K562 (cell line): ENCODE data around the gene VPS37D. TPM values are rescaled to one million over a fixed set of nuclear protein-coding genes. Genes with fewer than 3 reads are reported as not detected.

Experiments used
- BRCA1 ChIP-seq, 2 experiments: fragments of 450-650 bp in 1 of 2; sonication (generic) in 1 of 2; formaldehyde crosslinking in 1 of 2; IDR thresholded peaks; 2 replicates each; pipeline versions ENCODE4 v1.5.0 to v1.6.1; 2017 to 2020; ENCODE audit warnings: mild to moderate bottlenecking in 1 of 2, missing genetic modification reagents in 1 of 2
- CHCHD3 ChIP-seq: fragments of 250-450 bp; sonication (Bioruptor Pico); IDR thresholded peaks from 2 replicates; pipeline ENCODE4 v2.1.2; 2022; ENCODE audit warnings: mild to moderate bottlenecking
- DACH1 ChIP-seq: fragments of 450-650 bp; IDR thresholded peaks from 2 replicates; pipeline ENCODE4 v1.6.1; 2018; ENCODE audit not compliant: partially characterized antibody
- FOXJ2 ChIP-seq: fragments of 200-800 bp; sonication (Bioruptor generic); IDR thresholded peaks from 2 replicates; pipeline ENCODE4 v1.6.1; 2016; ENCODE audit warnings: missing genetic modification characterization, missing compliant biosample characterization
- RBM17 ChIP-seq: fragments of 200-400 bp; formaldehyde crosslinking; IDR thresholded peaks from 2 replicates; pipeline ENCODE4 v1.6.1; 2017; ENCODE audit warnings: low read depth, mild to moderate bottlenecking, low read length, borderline replicate concordance
- RBM22 ChIP-seq: fragments of 200-400 bp; formaldehyde crosslinking; IDR thresholded peaks from 2 replicates; pipeline ENCODE4 v1.6.1; 2018; ENCODE audit warnings: low read length, low read depth; ENCODE audit not compliant: poor library complexity, severe bottlenecking
- TAF15 ChIP-seq: fragments of 200-400 bp; formaldehyde crosslinking; IDR thresholded peaks from 2 replicates; pipeline ENCODE4 v1.6.1; 2017; ENCODE audit warnings: mild to moderate bottlenecking, low read depth, low read length, moderate library complexity
- TBL1XR1 ChIP-seq, 2 experiments: IDR thresholded peaks; 2 replicates each; pipeline ENCODE4 v1.6.1; 2012; ENCODE audit warnings: improper control_type of control experiment in 2 of 2, low read length in 2 of 2, mild to moderate bottlenecking in 1 of 2
- XRCC5 ChIP-seq: fragments of 200-400 bp; formaldehyde crosslinking; IDR thresholded peaks from 2 replicates; pipeline ENCODE4 v1.6.1; 2017; ENCODE audit warnings: low read depth, mild to moderate bottlenecking, low read length
- ZNF174 ChIP-seq: fragments of 250-450 bp; sonication (Bioruptor Pico); IDR thresholded peaks from 2 replicates; pipeline ENCODE4 v1.4.0; 2020; ENCODE audit warnings: mild to moderate bottlenecking
- ZNF232 ChIP-seq: sonication (generic); formaldehyde crosslinking; IDR thresholded peaks from 2 replicates; pipeline ENCODE4 v1.8.0; 2022; ENCODE audit warnings: mild to moderate bottlenecking, missing genetic modification reagents
- polyA plus RNA-seq, 8 experiments: library from polyadenylated mRNA; depleted of rRNA in 4 of 8; stranded (reverse) in 5 of 8; unstranded in 3 of 8; fragments of >200 nt; fragmentation: Nextera tagmentation in 2 of 8; fragmentation: Illumina TruSeq in 1 of 8; extraction: Ambion mirVana in 2 of 8; extraction: Trizol in 1 of 8; gene quantifications; 2 replicates each; pipeline versions ENCODE4 v1.2.1 to v1.2.3, GENCODE V29; 2011 to 2014; ENCODE audit warnings: inconsistent platforms in 1 of 8, missing spikeins in 1 of 8
- total RNA-seq, 7 experiments: library from RNA; depleted of rRNA in 6 of 7; stranded (reverse); fragments of >200 nt in 6 of 7; fragmentation: Illumina TruSeq in 2 of 7; extraction: Trizol in 2 of 7; gene quantifications; 2 replicates each; pipeline versions ENCODE4 v1.2.1 to v1.2.3, GENCODE V29; 2011 to 2021; ENCODE audit warnings: low replicate concordance in 1 of 7
- TF ChIP-seq, protein P1 (sequence below): fragments of 450-650 bp; IDR thresholded peaks from 2 replicates; pipeline ENCODE4 v1.6.1; 2016; ENCODE audit warnings: mild to moderate bottlenecking, moderate library complexity

Gene VPS37D
- total and polyA plus RNA-seq, 9 of the 15 experiments (the other 6 are each of a cell fraction or from before 2014, with no cell fraction given) = 0.25 to 2.3 (median 1.0) TPM; not detected in 3

DNA sequence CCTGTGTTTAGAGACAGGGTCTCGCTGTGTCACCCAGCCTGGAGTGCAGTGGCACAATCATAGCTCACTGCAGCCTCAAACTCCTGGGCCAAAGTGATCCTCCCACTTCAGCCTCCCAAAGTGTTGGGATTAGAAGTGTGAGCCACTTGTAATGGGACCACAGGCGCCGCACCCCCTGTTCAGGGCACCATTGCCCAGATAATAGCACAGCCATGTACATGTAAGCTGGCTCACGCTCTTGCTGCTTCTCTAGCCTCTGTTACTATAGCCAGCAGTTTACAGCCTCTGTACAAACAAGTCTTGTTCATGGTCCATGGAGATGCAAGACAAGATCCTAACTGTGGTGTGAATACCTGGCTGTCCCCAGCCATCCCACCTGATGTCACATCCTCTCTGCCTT is 39.1 kb upstream of the VPS37D start (continued):
- no peak for TF ChIP-seq RBM17
- no peak for TF ChIP-seq CHCHD3 (CRISPR knock-in tag)
- no peak for TF ChIP-seq TBL1XR1 (IDR thresholded peaks at IDR 0.05; ENCODE audit: low read length in 2 of 2)
- TF ChIP-seq XRCC5 = no peak
- no peak for TF ChIP-seq RBM22
- TF ChIP-seq DACH1 = no peak
- TF ChIP-seq ZNF232 = no peak
- no peak for TF ChIP-seq BRCA1 (IDR thresholded peaks at IDR 0.05)
- TF ChIP-seq BRCA1 (CRISPR knock-in tag; IDR thresholded peaks at IDR 0.05) = no peak
- TF ChIP-seq FOXJ2 (tag) = no peak
- TF ChIP-seq TAF15 = no peak
- no peak for TF ChIP-seq ZNF174
- TF ChIP-seq, protein P1, sequence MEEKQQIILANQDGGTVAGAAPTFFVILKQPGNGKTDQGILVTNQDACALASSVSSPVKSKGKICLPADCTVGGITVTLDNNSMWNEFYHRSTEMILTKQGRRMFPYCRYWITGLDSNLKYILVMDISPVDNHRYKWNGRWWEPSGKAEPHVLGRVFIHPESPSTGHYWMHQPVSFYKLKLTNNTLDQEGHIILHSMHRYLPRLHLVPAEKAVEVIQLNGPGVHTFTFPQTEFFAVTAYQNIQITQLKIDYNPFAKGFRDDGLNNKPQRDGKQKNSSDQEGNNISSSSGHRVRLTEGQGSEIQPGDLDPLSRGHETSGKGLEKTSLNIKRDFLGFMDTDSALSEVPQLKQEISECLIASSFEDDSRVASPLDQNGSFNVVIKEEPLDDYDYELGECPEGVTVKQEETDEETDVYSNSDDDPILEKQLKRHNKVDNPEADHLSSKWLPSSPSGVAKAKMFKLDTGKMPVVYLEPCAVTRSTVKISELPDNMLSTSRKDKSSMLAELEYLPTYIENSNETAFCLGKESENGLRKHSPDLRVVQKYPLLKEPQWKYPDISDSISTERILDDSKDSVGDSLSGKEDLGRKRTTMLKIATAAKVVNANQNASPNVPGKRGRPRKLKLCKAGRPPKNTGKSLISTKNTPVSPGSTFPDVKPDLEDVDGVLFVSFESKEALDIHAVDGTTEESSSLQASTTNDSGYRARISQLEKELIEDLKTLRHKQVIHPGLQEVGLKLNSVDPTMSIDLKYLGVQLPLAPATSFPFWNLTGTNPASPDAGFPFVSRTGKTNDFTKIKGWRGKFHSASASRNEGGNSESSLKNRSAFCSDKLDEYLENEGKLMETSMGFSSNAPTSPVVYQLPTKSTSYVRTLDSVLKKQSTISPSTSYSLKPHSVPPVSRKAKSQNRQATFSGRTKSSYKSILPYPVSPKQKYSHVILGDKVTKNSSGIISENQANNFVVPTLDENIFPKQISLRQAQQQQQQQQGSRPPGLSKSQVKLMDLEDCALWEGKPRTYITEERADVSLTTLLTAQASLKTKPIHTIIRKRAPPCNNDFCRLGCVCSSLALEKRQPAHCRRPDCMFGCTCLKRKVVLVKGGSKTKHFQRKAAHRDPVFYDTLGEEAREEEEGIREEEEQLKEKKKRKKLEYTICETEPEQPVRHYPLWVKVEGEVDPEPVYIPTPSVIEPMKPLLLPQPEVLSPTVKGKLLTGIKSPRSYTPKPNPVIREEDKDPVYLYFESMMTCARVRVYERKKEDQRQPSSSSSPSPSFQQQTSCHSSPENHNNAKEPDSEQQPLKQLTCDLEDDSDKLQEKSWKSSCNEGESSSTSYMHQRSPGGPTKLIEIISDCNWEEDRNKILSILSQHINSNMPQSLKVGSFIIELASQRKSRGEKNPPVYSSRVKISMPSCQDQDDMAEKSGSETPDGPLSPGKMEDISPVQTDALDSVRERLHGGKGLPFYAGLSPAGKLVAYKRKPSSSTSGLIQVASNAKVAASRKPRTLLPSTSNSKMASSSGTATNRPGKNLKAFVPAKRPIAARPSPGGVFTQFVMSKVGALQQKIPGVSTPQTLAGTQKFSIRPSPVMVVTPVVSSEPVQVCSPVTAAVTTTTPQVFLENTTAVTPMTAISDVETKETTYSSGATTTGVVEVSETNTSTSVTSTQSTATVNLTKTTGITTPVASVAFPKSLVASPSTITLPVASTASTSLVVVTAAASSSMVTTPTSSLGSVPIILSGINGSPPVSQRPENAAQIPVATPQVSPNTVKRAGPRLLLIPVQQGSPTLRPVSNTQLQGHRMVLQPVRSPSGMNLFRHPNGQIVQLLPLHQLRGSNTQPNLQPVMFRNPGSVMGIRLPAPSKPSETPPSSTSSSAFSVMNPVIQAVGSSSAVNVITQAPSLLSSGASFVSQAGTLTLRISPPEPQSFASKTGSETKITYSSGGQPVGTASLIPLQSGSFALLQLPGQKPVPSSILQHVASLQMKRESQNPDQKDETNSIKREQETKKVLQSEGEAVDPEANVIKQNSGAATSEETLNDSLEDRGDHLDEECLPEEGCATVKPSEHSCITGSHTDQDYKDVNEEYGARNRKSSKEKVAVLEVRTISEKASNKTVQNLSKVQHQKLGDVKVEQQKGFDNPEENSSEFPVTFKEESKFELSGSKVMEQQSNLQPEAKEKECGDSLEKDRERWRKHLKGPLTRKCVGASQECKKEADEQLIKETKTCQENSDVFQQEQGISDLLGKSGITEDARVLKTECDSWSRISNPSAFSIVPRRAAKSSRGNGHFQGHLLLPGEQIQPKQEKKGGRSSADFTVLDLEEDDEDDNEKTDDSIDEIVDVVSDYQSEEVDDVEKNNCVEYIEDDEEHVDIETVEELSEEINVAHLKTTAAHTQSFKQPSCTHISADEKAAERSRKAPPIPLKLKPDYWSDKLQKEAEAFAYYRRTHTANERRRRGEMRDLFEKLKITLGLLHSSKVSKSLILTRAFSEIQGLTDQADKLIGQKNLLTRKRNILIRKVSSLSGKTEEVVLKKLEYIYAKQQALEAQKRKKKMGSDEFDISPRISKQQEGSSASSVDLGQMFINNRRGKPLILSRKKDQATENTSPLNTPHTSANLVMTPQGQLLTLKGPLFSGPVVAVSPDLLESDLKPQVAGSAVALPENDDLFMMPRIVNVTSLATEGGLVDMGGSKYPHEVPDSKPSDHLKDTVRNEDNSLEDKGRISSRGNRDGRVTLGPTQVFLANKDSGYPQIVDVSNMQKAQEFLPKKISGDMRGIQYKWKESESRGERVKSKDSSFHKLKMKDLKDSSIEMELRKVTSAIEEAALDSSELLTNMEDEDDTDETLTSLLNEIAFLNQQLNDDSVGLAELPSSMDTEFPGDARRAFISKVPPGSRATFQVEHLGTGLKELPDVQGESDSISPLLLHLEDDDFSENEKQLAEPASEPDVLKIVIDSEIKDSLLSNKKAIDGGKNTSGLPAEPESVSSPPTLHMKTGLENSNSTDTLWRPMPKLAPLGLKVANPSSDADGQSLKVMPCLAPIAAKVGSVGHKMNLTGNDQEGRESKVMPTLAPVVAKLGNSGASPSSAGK = no peak
